RPMI7951 (cell line): Measurements from ENCODE around the gene BBS7. TPM values are rescaled to one million over a fixed set of nuclear protein-coding genes. Genes with fewer than 3 reads are reported as not detected.

Experiments used
- DNase-seq: peaks from one replicate; pipeline ENCODE4 v3.0.0-alpha.2; 2012; ENCODE audit warnings: low read depth
- total RNA-seq: library from RNA; depleted of rRNA; stranded (reverse); fragments of >200 nt; shearing (Covaris generic); gene quantifications from 2 replicates; pipeline ENCODE4 v1.2.3, GENCODE V29; 2014; rRNA removed

BBS7 gene
- total RNA-seq: 13.9 and 15.4 TPM in 2 replicates

DNA sequence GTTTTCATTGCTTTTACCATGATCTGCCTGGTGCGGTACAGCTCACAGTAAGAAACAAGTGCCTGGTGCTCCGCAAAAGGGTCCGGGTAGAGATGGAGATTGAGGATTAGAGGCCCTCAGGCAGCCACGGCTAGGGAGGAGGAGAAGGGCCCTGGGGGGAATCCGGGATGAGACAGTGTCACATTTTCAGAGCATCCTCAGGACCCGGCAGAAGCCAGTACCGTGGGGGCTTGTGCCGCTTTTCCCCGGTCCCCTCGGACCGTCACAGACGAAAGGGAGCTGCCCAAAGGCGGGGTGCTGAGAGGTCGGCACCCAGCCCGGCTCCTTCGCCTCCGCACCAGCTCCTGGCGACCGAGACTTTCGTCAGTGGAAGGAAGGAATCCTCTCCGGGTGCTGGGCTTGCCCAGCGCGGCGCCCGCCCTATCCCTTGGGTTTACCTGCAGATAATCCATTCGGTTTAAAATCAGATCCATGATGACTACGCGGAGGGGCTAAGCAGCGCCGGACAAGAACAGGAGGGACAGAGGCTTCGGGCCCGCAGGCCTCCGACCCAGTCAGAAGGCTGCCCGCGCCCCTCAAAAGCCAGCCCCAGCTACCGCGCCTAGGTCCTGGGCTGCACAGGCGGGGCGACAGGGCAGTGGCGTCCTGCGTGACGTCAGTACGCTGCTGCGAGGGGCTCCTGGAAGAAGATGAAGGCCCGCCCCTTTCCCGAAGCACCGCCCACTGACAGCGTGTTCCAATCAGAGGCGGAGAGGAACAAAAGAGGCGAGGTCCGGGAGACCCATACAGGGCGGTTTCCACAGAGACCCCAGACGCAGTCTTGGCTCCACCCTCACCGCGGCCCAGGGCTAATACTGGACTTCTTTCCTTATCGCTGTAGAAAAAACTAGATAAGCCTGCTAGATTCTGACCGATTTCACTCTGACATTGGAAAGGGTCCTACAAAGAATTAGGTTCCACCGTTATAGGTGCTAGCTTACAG lies at the start of gene BBS7:
Gene BBS7, minus strand, starts transcription at position 634 of the 982 bp plus-strand sequence. Its CDS starts 161 bp downstream, at position 473.
- peak; percentile 94 for DNase-seq

GRCh38 chr4:121913667-121914066 lies 43.4 kb upstream of the BBS7 start:
- DNase-seq: no peak

GRCh38 chr4:121908346-121908745 lies 38.1 kb upstream of the BBS7 start:
- no peak for DNase-seq

DNA sequence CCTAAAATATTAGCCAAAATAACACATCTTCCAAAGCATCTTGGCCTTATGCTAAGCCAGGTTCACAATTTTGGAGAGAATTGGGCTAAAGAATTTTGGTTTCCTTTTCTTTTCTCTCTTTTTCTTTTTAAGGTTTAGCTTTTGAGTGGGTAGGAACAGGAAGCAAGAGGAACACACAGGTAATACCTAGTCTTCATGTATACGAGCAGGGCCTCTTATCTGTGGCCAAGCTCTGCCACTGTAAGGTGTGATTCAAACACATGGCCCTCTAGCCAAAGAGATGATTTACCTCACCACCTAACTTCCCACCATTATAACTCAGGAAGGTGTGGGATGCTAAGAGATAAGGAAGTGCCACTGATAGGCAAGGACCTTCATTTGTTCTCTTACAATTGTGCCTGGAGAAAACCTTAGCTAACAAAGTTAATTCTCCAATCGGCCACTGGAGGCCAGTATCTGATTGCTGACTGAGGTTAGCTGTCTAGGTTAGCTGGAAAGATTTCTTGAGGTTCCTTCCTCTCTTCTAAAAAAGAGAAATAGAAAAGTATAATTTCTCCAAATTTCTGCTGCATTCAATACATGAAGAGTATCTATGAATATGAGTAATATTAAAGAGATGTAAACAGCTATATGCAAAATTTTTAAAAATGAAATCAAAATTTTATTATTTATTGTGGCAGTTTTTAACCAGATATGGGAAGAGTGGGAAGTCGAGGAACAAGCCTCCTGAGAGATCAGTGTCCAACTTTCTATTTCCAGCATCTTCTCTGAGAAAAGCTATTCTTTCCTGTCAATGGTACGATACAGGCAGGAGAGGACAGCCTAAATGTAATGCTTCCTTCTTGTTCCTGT lies 30.1 kb upstream of the BBS7 start:
- peak; percentile 40 for DNase-seq

GRCh38 chr4:121898150-121898549 lies 27.9 kb upstream of the BBS7 start:
- DNase-seq: peak; percentile 22

DNA sequence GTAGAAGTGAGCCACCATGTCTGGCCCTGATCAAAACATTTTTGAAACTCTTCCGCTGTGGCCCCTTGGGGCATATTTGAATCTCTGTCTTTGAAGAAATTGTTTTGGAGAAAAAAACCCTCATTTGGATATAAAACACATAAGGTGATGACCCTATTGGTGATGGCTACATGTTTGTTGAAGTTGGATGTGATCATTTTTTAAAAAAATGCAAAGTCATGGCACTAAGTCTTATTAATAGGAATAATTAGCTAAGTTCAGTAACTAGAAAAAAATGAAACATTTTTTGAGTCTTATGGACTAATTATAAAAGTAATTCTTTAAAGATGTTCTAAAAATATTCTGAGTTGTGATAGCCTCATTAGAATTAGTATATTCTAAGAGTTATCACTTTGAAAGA lies 17.9 kb upstream of the BBS7 start:
- DNase-seq: no peak

- DNase-seq: no peak
Observed at GRCh38 chr4:121885115-121885514, 14.8 kb upstream of the BBS7 start.

DNA sequence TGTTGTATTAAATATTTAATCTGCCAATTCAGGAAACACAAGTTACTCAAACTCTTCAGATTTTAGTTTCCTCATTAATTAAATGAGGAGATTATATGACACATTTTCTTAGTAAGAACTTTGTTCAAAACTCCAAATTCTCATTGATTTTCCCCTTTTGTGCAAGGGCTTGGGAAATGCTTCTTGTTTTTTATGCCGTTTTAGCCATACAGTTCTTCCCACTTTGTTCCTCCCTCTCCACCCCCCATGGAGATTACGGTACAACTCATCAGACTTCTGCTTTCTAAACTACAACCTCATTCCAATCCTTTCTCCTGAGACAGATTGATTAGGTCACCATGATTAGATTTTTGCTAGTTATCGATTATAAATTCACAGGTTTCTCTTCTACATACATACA lies 10.9 kb upstream of the BBS7 start:
- no peak for DNase-seq

- no peak for DNase-seq
Observed at GRCh38 chr4:121879135-121879534, 8.9 kb upstream of the BBS7 start.

DNA sequence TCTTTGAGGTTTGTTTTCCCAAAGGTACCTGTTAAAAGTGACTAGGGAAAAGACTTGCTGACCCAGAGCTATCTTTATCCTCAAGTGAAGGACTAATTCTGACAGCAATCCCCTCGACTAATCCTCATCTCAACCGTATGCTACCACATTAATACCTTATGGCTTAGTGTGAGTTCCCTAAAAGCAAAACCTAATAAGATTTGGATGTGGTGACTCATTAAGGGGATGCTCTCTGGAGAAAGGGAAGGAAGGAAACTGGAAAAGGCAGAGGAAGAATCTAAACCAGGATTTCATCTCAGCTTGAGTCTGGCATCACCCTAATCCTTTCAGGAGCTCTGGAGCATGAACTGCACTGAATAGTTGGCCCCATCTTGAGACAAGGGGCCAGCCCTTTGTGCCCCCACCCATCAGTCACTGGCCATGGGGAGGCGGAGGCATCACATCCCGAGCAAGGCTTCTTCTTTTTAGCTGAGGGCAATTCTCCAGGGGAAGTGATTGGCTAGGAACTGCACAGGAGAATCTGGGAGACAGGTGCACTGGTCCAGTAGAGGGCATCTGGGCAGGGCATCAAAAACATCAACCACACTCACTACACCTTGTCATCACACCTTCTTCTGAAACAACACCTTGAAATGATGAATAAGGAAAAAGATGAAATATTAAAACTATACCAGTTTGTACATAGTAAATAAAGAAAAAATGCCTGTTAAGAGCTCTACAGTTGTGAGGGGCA lies 6.9 kb upstream of the BBS7 start:
- peak; percentile 3 for DNase-seq

- no peak for DNase-seq
Observed at GRCh38 chr4:121876070-121876469, 5.8 kb upstream of the BBS7 start.

DNA sequence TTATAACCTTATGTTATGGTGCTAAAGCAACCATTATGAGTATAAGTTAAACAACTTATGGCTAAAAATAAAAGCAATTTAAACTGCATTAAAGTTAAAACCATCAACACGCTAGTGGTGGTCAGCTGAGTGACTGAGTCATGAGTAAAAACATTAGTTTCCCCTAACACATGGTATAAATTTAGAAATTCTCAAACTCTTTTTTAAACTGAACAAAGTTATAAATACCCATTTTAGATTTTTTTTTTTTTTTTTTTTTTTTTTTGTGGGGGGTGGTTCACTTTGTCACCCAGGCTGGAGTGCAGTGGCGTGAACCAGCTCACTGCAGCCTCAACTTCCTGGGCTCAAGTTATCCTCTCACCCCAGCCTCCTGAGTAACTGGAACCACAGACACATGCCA lies 5.4 kb upstream of the BBS7 start:
- DNase-seq: no peak

DNA sequence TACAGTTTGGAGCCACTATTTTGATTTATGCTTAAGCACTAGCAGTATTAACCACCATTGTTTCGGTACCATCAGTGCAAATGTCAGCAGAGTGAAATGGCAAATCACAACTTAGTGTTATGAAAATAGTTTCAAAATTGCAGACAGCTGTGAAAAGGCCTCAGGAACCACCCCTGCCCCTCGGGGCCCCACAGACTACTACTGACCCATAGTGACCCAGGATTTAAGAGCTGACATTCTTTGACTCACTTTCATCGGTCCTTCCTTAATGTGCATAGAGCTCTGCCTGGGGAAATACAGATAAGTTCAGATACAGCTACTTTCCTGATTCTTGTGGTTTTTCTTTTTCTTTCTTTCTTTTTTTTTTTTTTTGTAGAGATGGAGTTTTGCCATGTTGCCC lies 3.3 kb upstream of the BBS7 start:
- peak; percentile 34 for DNase-seq

GRCh38 chr4:121863799-121864198 lies 6.5 kb downstream of the BBS7 start:
- DNase-seq: no peak

DNA sequence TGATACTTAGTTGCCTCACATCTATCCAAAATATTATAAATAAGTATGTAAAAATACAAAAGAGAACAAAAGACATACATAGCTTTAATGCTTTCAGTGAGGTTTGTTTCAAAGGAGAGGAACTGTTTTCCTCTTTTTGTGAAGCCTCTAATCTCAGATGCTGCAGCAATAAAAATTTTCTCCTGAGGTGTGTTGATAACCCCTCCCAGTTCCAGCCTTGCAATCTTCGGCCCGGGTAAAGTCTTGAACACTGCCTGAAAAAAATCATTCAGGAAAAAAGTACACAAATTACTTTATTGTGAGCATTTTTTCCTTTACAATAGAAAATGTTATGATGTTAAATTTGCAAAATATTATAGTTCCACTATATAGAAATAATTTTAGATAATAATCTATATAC lies 8.8 kb downstream of the BBS7 start:
- no peak for DNase-seq

GRCh38 chr4:121860121-121860520 lies 10.2 kb downstream of the BBS7 start:
- no peak for DNase-seq

GRCh38 chr4:121851354-121851753 lies 18.9 kb downstream of the BBS7 start:
- no peak for DNase-seq

- no peak for DNase-seq
Observed at GRCh38 chr4:121846662-121847061, 23.6 kb downstream of the BBS7 start.

- no peak for DNase-seq
Observed at GRCh38 chr4:121842862-121843261, 27.4 kb downstream of the BBS7 start.

DNA sequence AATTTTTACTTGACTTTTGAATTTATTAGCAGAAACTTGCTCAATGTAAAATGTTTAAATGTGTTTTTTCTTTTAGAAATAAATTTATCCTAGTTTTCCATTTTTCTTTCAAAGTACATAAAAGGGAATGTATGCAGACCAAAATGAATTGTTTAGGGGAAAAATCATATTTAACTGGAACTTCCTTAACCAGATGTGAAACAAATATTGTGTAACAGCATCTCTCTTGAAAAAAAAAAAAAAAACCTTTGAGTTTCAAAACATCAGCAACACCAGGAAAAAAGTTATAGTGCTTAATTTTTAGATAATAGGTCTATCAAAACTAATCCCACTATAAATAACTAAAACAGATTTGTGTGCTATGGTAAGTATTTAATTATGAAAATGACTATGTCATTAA lies 32.1 kb downstream of the BBS7 start:
- DNase-seq: no peak

- DNase-seq: no peak
Observed at GRCh38 chr4:121829511-121829910, 40.8 kb downstream of the BBS7 start.

- DNase-seq: no peak
Observed at GRCh38 chr4:121827853-121828252, 42.4 kb downstream of the BBS7 start.
